ENCODE measurements around the gene PRPF8.
"Not testable (repeated sequence)": the region's sequence is repeated elsewhere in the genome, so short reads cannot be mapped to it uniquely, and the experiment has no call there.

PRPF8 gene

DNA sequence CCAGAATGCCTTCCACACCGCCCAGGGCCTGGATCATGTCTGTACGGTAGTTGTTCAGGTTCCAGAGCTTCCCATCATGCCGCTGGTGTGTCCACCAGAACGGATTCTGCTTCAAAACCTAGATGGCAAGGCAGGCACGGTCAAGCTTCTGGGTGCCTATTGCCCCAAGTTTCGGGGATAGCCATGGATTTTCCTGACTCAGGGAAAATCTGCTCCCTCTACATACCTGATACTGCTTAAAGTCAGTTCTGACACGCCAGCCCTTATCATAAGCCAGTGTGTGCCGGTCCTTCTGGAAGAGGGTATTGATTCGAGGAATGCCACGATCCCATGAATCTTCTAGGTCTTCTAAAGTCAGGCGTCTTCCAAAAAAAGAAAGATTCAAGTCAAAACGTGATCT lies 23.6 kb downstream of the PRPF8 start:
- Histone ChIP-seq H3K27me3 (ENCODE audit: low read depth, low read length) (no peaks in the 10 kb centered on the region), H3K4me1 (ENCODE audit: low read length) (no peaks in the 10 kb centered on the region), H3K27ac (ENCODE audit: low read length) (no peak overlapping the region), H3K4me2 (ENCODE audit: low read length) (no peak overlapping the region), H3K9ac (ENCODE audit: low read length) (no peak overlapping the region), H2AFZ (ENCODE audit: low read depth, low read length) (no peak overlapping the region), H3K36me3 (replicated peaks; ENCODE audit: low read depth, low read length) (peaks cover 56% of the 10 kb centered on the region), H3K4me3 (ENCODE audit: low read length) (no peak overlapping the region), H3K9me3 (ENCODE audit: insufficient read depth, low read length) (no peaks in the 10 kb centered on the region), H4K20me1 (ENCODE audit: insufficient read depth, low read length) (no peaks in the 10 kb centered on the region), H3K79me2 (ENCODE audit: low read length) (no peaks in the 10 kb centered on the region)
- TF ChIP-seq, protein P1, sequence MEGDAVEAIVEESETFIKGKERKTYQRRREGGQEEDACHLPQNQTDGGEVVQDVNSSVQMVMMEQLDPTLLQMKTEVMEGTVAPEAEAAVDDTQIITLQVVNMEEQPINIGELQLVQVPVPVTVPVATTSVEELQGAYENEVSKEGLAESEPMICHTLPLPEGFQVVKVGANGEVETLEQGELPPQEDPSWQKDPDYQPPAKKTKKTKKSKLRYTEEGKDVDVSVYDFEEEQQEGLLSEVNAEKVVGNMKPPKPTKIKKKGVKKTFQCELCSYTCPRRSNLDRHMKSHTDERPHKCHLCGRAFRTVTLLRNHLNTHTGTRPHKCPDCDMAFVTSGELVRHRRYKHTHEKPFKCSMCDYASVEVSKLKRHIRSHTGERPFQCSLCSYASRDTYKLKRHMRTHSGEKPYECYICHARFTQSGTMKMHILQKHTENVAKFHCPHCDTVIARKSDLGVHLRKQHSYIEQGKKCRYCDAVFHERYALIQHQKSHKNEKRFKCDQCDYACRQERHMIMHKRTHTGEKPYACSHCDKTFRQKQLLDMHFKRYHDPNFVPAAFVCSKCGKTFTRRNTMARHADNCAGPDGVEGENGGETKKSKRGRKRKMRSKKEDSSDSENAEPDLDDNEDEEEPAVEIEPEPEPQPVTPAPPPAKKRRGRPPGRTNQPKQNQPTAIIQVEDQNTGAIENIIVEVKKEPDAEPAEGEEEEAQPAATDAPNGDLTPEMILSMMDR (IDR thresholded peaks at IDR 0.05; ENCODE audit: low read depth, low read length): no peak
- no peak for TF ChIP-seq EZH2phosphoT487 (IDR thresholded peaks at IDR 0.05; ENCODE audit: low read depth)

DNA sequence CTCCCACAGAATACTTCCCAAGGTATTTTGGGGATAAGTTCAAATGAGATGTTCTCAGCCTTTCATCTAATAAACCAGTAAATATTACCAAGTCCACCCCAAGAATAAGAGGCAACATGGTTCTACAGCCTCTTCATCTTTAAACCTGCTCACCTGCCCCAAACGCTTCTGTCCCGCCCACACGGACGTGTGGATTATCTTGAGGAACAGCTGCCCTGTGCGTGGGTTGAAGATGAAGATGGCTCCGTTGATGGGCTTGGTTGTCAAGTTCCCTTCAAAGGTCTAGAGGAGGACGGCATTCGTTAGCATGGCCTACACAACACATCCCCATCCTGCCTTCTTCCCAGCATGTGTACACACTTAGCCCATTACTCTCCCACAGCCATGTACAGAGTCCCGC lies 26.6 kb downstream of the PRPF8 start:
- Histone ChIP-seq H3K4me3 (ENCODE audit: low read length) (no peak overlapping the region), H3K4me1 (ENCODE audit: low read length) (no peaks in the 10 kb centered on the region), H3K36me3 (replicated peaks; ENCODE audit: low read depth, low read length) (peaks cover 68% of the 10 kb centered on the region), H3K79me2 (ENCODE audit: low read length) (no peaks in the 10 kb centered on the region), H4K20me1 (ENCODE audit: insufficient read depth, low read length) (no peaks in the 10 kb centered on the region), H3K27ac (ENCODE audit: low read length) (no peak overlapping the region), H2AFZ (ENCODE audit: low read depth, low read length) (no peak overlapping the region), H3K9me3 (ENCODE audit: insufficient read depth, low read length) (no peaks in the 10 kb centered on the region), H3K4me2 (ENCODE audit: low read length) (no peak overlapping the region), H3K9ac (ENCODE audit: low read length) (no peak overlapping the region), H3K27me3 (ENCODE audit: low read depth, low read length) (no peaks in the 10 kb centered on the region)
- no peak for TF ChIP-seq EZH2phosphoT487 (IDR thresholded peaks at IDR 0.05; ENCODE audit: low read depth)
- TF ChIP-seq, protein P1 (IDR thresholded peaks at IDR 0.05; ENCODE audit: low read depth, low read length): no peak

DNA sequence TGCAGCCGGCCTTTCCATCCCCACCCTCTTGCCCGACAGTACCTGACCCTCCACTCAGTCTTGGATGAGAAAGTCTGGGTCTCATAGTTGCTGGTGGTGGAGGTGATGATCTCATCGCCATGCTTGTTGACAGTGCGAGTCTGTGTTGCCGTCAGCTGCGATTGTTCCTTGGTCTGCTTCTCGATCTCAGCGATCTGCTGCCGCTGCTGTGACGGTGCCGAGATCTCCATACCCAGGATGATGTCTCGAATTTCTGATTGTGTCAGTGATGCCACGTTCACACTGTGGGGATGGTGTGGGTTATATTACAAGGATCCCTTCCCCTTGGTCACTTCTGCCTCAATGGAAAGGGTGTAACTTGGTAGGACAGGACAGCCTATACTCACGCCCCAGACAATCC lies 30.9 kb downstream of the PRPF8 start:
- Histone ChIP-seq H3K9ac (ENCODE audit: low read length) (no peak overlapping the region), H3K27me3 (ENCODE audit: low read depth, low read length) (no peaks in the 10 kb centered on the region), H3K4me3 (ENCODE audit: low read length) (no peak overlapping the region), H2AFZ (ENCODE audit: low read depth, low read length) (no peak overlapping the region), H3K27ac (ENCODE audit: low read length) (no peak overlapping the region), H3K4me2 (ENCODE audit: low read length) (no peak overlapping the region), H3K9me3 (ENCODE audit: insufficient read depth, low read length) (no peaks in the 10 kb centered on the region), H4K20me1 (ENCODE audit: insufficient read depth, low read length) (peaks cover 14% of the 10 kb centered on the region; the same call in 1 of the 2 replicates), H3K79me2 (ENCODE audit: low read length) (no peaks in the 10 kb centered on the region), H3K36me3 (replicated peaks; ENCODE audit: low read depth, low read length) (peaks cover 50% of the 10 kb centered on the region), H3K4me1 (ENCODE audit: low read length) (peaks cover 18% of the 10 kb centered on the region)
- TF ChIP-seq, protein P1 (IDR thresholded peaks at IDR 0.05; ENCODE audit: low read depth, low read length): no peak
- TF ChIP-seq EZH2phosphoT487 (IDR thresholded peaks at IDR 0.05; ENCODE audit: low read depth): no peak

DNA sequence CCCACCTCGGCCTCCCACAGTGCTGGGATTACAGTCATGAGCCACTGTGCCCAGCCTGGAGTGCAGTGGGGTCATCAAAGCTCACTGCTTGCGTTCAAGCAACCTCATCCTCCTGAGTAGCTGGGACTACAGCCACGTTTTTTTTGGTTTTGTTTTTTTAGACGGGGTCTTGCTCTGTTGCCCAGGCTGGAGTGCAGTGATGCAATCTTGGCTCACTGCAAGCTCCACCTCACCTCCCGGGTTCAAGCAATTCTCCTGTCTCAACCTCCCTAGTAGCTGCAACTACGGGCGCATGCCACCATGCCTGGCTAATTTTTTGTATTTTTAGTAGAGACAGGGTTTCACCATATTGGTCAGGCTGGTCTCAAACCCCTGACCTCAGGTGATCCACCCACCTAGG lies 31.9 kb downstream of the PRPF8 start:
- Histone ChIP-seq H4K20me1 (ENCODE audit: insufficient read depth, low read length) (peaks cover 14% of the 10 kb centered on the region; the same call in 1 of the 2 replicates), H3K4me1 (ENCODE audit: low read length) (peaks cover 22% of the 10 kb centered on the region), H3K36me3 (replicated peaks; ENCODE audit: low read depth, low read length) (peaks cover 41% of the 10 kb centered on the region)
- H3K9ac ChIP-seq (ENCODE audit: low read length); H3K27ac ChIP-seq (ENCODE audit: low read length); H3K9me3 ChIP-seq (ENCODE audit: insufficient read depth, low read length); H3K4me2 ChIP-seq (ENCODE audit: low read length); H3K79me2 ChIP-seq (ENCODE audit: low read length); H2AFZ ChIP-seq (ENCODE audit: low read depth, low read length); H3K27me3 ChIP-seq (ENCODE audit: low read depth, low read length); H3K4me3 ChIP-seq (ENCODE audit: low read length): not testable (repeated sequence)

DNA sequence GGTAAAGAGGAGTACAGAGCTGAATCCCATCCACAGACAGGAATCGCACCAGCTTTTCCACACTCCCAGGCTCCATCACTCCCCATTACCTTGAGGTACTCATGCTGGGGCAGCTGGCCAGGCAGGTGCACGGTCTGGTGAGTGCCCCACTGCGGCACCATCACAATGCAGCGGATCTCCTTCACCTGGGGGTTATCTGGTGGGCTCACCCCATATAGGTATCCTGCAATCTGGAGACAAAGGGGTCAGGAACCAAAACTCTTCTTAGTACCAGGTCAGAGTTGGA lies 33.2 kb downstream of the PRPF8 start:
- Histone ChIP-seq H3K27me3 (ENCODE audit: low read depth, low read length) (no peaks in the 10 kb centered on the region), H3K36me3 (replicated peaks; ENCODE audit: low read depth, low read length) (peaks cover 34% of the 10 kb centered on the region), H4K20me1 (ENCODE audit: insufficient read depth, low read length) (peaks cover 14% of the 10 kb centered on the region; the same call in 1 of the 2 replicates), H3K9me3 (ENCODE audit: insufficient read depth, low read length) (no peaks in the 10 kb centered on the region), H3K4me2 (ENCODE audit: low read length) (no peak overlapping the region), H3K4me1 (ENCODE audit: low read length) (peaks cover 22% of the 10 kb centered on the region), H3K79me2 (ENCODE audit: low read length) (no peaks in the 10 kb centered on the region), H3K27ac (ENCODE audit: low read length) (no peak overlapping the region), H3K4me3 (ENCODE audit: low read length) (no peak overlapping the region), H2AFZ (ENCODE audit: low read depth, low read length) (no peak overlapping the region), H3K9ac (ENCODE audit: low read length) (no peak overlapping the region)
- no peak for TF ChIP-seq EZH2phosphoT487 (IDR thresholded peaks at IDR 0.05; ENCODE audit: low read depth)
- TF ChIP-seq, protein P1 (IDR thresholded peaks at IDR 0.05; ENCODE audit: low read depth, low read length): no peak

All from OCI-LY3 (cell line).